Fibroblast of the aortic adventitia (primary cell): Measurements from ENCODE around the gene TMEM163. TPM values are rescaled to one million over a fixed set of nuclear protein-coding genes. Genes with fewer than 3 reads are reported as not detected.
"Not testable (repeated sequence)": the region's sequence is repeated elsewhere in the genome, so short reads cannot be mapped to it uniquely, and the experiment has no call there.

ENCODE experiments used
- DNase-seq: peaks from one replicate; pipeline ENCODE4 v3.0.0-alpha.2; 2010; ENCODE audit warnings: low read depth
- H3K4me3 ChIP-seq: 2 replicates; pipeline ENCODE4 v1.5.1; 2011; ENCODE audit warnings: low read depth, mild to moderate bottlenecking, control low read depth, low read length, moderate library complexity
- CTCF ChIP-seq: IDR thresholded peaks from 2 replicates; pipeline ENCODE4 v1.5.1; 2011; ENCODE audit warnings: mild to moderate bottlenecking, low read length, control low read depth, inconsistent platforms; ENCODE audit not compliant: insufficient read depth
- total RNA-seq: library from RNA; depleted of rRNA; stranded (reverse); fragments of >200 nt; gene quantifications from 2 replicates; pipeline ENCODE4 v1.2.3, GENCODE V29; 2012; ENCODE audit warnings: low replicate concordance

Gene TMEM163
- total RNA-seq, 1 donor, result not detected

DNA sequence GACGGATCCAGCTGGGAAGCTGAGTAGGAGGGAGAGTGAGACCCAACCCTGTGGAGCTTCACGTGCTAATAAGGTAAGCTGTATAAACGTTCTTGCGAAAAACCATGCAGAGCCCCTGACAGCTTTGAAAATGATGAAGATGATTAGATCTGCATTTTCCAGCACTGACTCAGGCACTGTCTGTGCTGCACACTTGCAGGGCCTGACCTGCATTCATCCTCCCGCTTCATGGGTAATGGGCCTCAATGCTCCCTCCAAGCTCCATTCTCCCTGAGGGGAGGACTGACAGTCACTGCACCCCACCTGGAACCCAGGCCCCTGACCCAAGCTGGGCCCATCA is 205.4 kb downstream of the TMEM163 start:
- no peak for DNase-seq
- no peak overlapping the region for H3K4me3 ChIP-seq
- no peak for TF ChIP-seq CTCF

GRCh38 chr2:134512734-134513464 is 205.9 kb downstream of the TMEM163 start:
- TF ChIP-seq CTCF, result no peak
- no peak overlapping the region for H3K4me3 ChIP-seq
- no peak for DNase-seq

DNA sequence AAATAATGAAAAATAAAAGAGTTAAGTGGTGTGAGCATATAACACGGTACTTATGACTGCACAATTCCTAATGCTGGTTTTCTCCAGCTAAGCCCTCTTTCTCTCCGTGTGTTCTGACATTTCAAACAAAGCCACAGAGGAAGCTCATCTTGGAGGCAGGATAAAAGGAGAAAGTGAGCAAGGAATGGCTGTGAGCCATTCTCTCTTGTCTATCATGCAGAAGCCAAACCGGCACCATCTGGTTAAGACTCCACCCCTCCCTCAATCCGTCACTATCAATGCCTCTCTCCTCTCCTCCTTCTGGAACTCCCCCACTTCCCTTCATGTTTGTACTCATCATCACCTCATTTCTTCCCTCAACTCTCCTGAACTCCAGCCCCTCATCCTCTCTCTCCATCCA is 210.4 kb downstream of the TMEM163 start:
- no peak overlapping the region for H3K4me3 ChIP-seq
- no peak for TF ChIP-seq CTCF
- no peak for DNase-seq

- no peak for DNase-seq
- no peak overlapping the region for H3K4me3 ChIP-seq
- no peak for TF ChIP-seq CTCF
Observed at GRCh38 chr2:134507697-134508096, 211.1 kb downstream of the TMEM163 start.

GRCh38 chr2:134507159-134507558 is 211.6 kb downstream of the TMEM163 start:
- not testable (repeated sequence) for H3K4me3 ChIP-seq

GRCh38 chr2:134505446-134505845 is 213.4 kb downstream of the TMEM163 start:
- TF ChIP-seq CTCF, result no peak
- no peak overlapping the region for H3K4me3 ChIP-seq
- DNase-seq, result no peak

More at GRCh38 chr2:134507159-134507558, 211.6 kb downstream of the TMEM163 start:
- not testable (repeated sequence) for DNase-seq

DNA sequence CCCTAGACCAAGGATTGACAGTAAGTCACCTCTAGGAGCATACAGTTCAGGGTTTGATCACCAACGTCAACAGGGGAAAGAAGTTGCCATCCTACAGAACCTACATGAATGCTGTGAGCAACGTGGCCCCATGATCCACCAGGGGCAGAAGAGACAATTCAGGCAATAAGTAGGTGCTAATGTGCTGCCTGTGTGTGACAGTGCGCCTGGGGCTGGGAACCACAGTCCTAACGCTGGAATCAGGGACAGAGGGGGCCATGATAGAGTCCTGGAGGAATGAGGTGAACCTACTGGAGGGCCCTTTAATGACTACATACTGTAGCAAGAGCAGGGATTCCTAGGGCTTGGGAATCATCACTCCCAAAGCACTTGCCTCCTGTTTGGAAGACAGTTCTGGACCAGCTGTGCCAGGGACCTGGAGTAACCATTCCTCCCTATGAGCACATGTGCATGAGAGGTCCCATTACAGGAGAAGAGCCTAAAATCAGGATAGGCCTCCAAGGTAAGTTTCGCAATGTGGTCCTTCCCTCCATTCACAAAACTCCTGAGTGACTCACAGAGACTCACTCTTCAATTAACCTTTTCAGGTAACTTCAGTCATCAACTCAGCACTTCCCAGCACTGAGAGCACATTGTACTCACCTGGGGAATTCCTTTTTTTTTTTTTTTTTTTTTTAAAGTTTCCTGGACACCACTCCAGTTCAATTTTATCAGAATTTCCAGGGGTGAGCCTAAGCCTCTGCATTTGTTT is 214.0 kb downstream of the TMEM163 start:
- H3K4me3 ChIP-seq, result no peak overlapping the region
- TF ChIP-seq CTCF, result no peak
- no peak for DNase-seq
